ENCODE results near the gene IGF1R. TPM values are rescaled to one million over a fixed set of nuclear protein-coding genes. Genes with fewer than 3 reads are reported as not detected.

IGF1R gene
- polyA plus RNA-seq, 1 experiment, result 36.2 TPM

DNA sequence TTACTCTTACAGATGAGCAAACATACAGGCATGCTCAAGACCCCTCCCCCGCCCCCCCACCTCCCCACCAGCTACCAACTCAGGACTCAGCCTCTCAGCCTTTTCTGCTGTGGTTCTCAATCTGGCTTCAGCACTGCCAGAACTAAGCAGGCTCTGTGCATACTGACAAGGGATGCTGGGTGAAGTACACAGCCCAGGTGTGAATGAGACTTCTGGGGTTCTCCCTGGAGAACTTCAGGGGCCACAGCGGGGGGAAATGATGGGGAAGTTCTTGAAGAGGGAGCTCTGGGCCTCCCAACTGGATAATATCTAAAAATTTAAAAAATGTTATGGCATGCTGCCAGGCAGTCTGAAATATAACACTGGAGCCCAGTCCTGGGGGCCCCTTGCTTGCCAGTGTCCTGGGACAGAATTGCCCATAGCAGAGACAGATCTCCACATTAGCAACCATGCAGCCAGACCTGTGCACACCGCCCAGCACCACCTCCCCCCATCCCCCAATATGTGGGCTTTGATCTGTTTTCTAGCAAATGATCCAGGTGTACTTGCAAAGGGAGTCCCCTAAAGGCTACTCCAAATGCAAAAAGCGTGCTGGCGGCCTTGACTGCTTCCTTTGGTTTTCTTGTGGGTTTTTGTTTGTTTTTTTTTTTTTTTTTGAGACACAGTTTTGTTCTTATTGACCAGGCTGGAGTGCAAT, 317.9 kb downstream of the IGF1R start:
- peaks cover 7% of the 10 kb centered on the region for H3K36me3 ChIP-seq (ENCODE audit: control insufficient read depth, insufficient read depth, low read length)
- CTCF ChIA-PET, result interaction anchor here (1.3 to 1.5 kb wide), 3 partner anchors 10 to 31 kb away, joined by 3 read pairs; no protein-coding TSS in a partner anchor
- no peaks in the 10 kb centered on the region for H3K27me3 ChIP-seq (ENCODE audit: control insufficient read depth, insufficient read depth, low read length)
- POLR2A ChIA-PET, result no interaction called here
- no peak overlapping the region for H3K4me3 ChIP-seq (ENCODE audit: low read depth, low read length)
- DNase-seq (ENCODE audit: low read depth), result no peak
- TF ChIP-seq, protein P1, sequence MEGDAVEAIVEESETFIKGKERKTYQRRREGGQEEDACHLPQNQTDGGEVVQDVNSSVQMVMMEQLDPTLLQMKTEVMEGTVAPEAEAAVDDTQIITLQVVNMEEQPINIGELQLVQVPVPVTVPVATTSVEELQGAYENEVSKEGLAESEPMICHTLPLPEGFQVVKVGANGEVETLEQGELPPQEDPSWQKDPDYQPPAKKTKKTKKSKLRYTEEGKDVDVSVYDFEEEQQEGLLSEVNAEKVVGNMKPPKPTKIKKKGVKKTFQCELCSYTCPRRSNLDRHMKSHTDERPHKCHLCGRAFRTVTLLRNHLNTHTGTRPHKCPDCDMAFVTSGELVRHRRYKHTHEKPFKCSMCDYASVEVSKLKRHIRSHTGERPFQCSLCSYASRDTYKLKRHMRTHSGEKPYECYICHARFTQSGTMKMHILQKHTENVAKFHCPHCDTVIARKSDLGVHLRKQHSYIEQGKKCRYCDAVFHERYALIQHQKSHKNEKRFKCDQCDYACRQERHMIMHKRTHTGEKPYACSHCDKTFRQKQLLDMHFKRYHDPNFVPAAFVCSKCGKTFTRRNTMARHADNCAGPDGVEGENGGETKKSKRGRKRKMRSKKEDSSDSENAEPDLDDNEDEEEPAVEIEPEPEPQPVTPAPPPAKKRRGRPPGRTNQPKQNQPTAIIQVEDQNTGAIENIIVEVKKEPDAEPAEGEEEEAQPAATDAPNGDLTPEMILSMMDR (IDR thresholded peaks at IDR 0.05; ENCODE audit: insufficient read depth, low read depth, low read length), result no peak

DNA sequence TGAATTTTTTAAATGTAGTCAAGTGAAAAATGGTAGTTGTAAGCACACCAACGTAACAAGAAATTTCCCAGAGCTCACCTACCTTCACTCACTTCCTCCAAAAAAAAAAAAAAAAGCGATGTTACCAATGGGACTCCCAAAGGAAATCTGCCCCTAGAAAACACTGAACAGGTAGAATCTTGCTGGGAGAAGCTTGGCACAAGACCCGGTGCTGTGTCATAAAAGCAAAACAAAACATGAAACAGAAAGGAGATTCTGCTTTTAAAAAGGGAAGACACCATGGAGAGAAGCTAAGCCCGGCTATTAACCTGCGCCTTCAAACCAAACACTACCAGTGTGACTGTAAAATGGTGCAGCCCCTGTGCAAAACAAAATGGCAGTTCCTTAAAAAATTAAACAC, 318.8 kb downstream of the IGF1R start:
- no peak for DNase-seq (ENCODE audit: low read depth)
- peaks cover 1% of the 10 kb centered on the region for H3K36me3 ChIP-seq (ENCODE audit: control insufficient read depth, insufficient read depth, low read length)
- TF ChIP-seq, protein P1 (IDR thresholded peaks at IDR 0.05; ENCODE audit: insufficient read depth, low read depth, low read length), result no peak
- POLR2A ChIA-PET, result no interaction called here
- CTCF ChIA-PET, result interaction anchor here (1.3 to 1.5 kb wide), 3 partner anchors 9 to 30 kb away, joined by 3 read pairs; no protein-coding TSS in a partner anchor
- no peak overlapping the region for H3K4me3 ChIP-seq (ENCODE audit: low read depth, low read length)
- H3K27me3 ChIP-seq (ENCODE audit: control insufficient read depth, insufficient read depth, low read length), result no peaks in the 10 kb centered on the region

DNA sequence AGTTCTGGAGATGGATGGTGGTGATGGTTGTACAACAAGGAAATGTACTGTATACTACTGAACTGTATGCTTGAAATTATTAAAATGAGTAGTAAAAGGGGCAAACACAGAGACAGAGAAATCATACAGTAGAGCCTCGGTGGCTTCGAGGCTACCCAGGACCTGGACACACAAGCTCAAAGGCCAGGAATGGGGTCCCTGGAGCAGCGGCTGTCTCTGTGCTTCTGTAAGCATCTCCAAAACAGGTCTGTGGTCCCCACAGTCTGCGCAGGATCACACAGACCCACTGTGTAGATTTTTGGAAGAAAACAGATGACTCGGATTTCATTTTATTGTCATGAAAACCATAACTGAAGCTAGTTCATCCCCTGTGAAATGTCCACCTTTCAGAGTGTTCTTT, 319.6 kb downstream of the IGF1R start:
- DNase-seq (ENCODE audit: low read depth), result no peak
- CTCF ChIA-PET, result no interaction called here

DNA sequence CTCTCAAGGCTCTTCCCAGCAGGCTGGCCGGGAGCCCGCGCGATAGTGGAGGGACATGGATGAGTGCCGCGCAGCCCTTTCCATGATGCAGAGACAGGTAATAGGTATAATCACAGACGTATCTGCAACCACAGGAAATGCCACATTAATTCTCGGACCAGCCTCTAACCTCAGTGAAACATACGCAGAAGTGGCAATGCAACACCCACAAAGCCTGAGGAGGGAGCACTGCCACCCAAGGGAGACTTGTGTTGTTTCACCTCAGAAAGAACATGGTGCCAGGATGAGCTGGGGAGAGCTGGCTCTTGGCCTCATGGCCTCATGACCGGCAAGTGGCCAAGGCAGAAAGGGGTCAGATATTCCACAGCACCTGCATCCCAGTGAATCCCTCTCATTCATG, 320.2 kb downstream of the IGF1R start:
- CTCF ChIA-PET, result no interaction called here
- no peaks in the 10 kb centered on the region for H3K36me3 ChIP-seq (ENCODE audit: control insufficient read depth, insufficient read depth, low read length)
- H3K27me3 ChIP-seq (ENCODE audit: control insufficient read depth, insufficient read depth, low read length), result no peaks in the 10 kb centered on the region
- H3K4me3 ChIP-seq (ENCODE audit: low read depth, low read length), result no peak overlapping the region
- DNase-seq (ENCODE audit: low read depth), result no peak
- POLR2A ChIA-PET, result no interaction called here
- TF ChIP-seq, protein P1 (IDR thresholded peaks at IDR 0.05; ENCODE audit: insufficient read depth, low read depth, low read length), result no peak

More for the DNA sequence above, 319.6 kb downstream of the IGF1R start:
- TF ChIP-seq, protein P1 (IDR thresholded peaks at IDR 0.05; ENCODE audit: insufficient read depth, low read depth, low read length), result no peak
- Histone ChIP-seq H3K36me3 (ENCODE audit: control insufficient read depth, insufficient read depth, low read length) (no peaks in the 10 kb centered on the region), H3K4me3 (ENCODE audit: low read depth, low read length) (no peak overlapping the region), H3K27me3 (ENCODE audit: control insufficient read depth, insufficient read depth, low read length) (no peaks in the 10 kb centered on the region)
- POLR2A ChIA-PET, result interaction anchor here (0.5 kb wide), 1 partner anchor 240 kb away, joined by 9 read pairs; no protein-coding TSS in a partner anchor

DNA sequence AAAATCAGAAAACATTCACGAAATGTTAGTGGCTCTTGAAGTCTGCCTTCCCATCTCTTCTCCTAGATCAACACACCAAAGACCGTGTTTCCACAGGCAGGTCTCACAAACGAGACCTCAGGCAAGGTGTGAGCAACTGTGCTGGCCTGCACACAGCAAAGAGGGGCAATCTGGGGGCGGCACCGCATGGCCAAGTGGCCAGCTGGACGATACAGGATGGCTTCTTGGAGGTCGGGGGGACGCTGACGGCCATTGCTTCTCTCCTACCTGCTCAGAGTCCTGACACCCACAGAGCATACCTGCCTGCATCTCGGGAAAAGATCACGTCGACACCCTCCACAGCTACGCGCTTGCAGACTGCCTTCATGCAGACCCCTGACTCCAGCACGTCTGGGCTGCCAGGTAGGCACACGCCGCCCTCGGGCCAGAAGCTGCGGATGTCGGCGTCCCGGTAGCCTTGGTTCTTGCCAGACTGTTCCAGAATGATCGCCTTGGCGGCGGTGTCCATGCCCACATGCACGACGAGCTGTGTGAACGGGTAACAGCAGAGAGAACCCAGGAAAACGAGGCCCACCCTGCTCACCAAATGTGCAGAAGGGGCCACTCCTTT, 320.9 kb downstream of the IGF1R start:
- ChIA-PET POLR2A (no interaction called here), CTCF (no interaction called here)
- no peaks in the 10 kb centered on the region for H3K36me3 ChIP-seq (ENCODE audit: control insufficient read depth, insufficient read depth, low read length)
- TF ChIP-seq, protein P1 (IDR thresholded peaks at IDR 0.05; ENCODE audit: insufficient read depth, low read depth, low read length), result no peak
- no peaks in the 10 kb centered on the region for H3K27me3 ChIP-seq (ENCODE audit: control insufficient read depth, insufficient read depth, low read length)
- H3K4me3 ChIP-seq (ENCODE audit: low read depth, low read length), result no peak overlapping the region
- no peak for DNase-seq (ENCODE audit: low read depth)
